GM21737 (cell line): ENCODE results near the gene ATP2A3.
"Not testable (repeated sequence)": the region's sequence is repeated elsewhere in the genome, so short reads cannot be mapped to it uniquely, and the experiment has no call there.

Experiments
- ATAC-seq: cut with Tn5 transposase; IDR thresholded peaks from one replicate; pipeline ENCODE4 v1.9.1; 2021; ENCODE audit warnings: mild to moderate bottlenecking, moderate library complexity; ENCODE audit not compliant: unreplicated experiment

ATP2A3 gene

DNA sequence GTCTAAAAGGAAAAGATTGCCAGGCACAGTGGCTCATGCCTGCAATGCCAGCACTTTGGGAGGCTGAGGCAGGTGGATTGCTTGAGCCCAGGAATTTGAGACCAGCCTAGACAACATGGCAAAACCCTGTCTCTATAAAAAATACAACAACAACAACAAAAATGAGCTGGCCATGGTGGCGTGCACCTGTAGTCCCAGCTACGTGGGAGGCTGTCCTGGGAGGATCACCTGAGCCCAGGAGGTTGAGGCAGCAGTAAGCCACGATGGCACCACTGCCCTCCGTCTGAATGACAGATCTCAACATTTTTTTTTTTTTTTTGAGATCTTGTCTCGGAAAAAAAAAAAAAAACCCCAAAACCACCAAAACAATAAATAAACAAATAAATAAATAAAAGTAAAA is 28.1 kb upstream of the ATP2A3 start:
- ATAC-seq, result no peak

DNA sequence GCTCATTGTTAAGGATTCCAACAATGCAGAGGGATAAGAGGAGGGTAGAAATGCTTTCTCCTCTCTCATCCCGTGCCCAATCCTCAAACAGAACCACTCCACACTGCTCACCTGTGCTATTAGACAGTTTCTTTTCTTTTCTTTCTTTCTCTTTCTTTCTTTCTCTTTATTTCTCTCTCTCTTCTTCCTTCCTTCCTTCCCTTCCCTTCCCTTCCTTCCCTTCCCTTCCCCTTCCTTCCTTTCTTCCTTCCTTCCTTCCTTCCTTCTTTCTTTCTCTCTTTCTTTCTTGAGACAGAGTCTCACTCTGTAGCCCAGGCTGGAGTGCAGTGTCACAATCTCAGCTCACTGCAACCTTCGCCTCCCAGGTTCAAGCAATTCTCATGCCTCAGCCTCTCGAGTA is 27.5 kb upstream of the ATP2A3 start:
- not testable (repeated sequence) for ATAC-seq

DNA sequence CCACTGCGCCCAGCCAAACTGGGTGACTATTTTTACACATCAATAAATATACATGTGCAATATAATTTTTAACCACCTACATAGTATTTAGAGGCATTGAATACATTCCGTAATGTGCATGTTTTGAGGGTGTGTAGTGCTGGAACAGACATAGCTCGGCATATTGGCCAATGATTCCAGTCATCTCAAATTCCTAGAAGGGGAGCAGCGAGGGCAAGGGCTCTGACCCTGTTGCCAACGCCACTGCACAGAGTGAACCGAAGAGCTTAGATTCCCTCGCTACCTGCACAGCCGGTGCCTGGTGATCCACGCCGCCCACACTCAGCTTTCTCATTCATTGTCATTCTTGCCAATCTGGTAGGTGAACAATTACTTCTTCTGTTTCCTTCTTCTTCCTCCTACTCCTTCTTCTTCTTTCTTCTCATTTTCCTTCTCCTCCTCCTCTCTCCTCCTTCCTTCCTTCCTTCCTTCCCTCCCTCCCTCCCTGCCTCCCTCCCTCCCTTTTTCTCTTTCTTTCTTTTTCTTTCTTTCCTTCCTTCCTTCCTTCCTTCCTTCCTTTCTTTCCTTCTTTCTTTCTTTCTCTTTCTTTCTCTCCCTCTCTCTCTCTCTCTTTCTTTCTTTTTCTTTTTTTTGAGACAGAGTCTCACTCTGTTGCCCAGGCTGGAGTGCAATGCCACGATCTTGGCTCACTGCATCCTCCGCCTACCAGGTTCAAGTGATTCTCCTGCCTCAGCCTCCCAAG is 26.3 kb upstream of the ATP2A3 start:
- ATAC-seq, result no peak

DNA sequence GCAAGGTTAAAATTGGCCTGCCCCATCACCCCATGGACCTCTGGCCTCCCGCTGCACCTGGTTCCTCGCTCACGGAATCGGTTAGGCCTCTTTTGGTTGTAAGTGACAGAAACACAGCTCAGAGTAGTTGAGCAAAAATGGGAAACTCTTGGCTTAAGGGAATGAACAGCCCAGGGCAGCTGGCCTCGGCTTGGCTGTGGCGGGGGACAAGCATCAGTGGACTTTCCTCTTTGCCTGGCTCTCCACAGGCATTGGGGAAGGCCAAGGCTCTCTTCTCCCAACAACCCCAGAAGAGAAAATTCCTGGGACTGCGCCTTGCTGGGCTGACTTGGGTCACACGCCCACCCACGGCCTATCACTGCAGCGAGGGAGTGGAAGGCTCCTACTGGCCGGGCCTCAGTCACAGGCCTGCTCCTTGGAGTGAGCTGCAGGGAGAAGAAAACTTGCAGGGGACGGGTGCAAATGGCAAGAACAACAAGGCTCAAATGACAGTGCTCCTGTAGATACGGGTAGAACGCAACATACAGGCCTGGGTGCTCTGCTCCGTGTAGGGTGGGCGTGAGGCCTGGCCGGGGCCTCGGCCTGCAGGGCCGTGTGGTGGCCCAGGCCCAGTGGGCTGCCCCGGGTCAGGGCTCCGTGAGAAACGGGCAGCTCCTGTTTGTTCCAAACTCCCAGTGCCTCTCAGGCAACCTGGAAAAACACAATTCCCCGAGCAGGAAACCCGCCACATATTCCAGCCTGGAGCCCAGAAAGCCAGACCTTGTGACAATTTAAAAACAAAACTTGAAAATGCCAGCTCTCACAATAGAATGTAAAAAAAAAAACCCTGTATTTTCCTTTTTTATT is 25.0 kb upstream of the ATP2A3 start:
- no peak for ATAC-seq

DNA sequence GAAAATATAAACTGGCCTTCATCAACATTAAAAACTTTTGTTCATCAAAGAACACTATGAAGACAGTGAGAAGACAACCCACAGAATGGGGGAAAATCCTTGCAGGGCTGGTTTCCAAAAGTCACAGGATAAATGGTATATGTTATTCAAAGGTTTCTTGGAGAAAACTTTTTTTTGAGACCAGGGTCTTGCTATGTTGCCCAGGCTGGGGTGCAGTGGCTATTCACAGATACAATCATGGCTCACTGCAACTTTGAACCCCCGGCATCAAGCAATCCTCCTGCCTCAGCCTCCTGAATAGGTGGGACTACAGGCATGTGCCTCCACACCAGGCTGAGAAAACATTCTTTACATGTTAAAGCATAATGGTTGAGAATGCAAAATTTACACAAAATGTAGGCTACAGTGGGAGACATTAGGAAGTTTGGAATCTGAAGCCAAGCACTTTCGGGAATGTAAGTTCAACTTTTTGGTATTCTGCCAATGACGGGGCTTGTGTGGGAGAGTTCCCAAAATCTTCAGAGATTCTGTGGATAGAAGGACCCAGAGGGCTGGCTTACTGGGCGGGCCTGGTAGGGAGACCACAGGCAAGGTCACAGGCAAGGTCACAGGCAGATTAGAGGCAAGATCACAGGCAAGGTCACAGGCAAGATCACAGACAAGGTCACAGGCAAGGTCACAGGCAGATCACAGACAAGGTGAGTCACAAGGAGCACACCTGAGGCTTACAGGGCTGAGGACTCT is 24.2 kb upstream of the ATP2A3 start:
- no peak for ATAC-seq

DNA sequence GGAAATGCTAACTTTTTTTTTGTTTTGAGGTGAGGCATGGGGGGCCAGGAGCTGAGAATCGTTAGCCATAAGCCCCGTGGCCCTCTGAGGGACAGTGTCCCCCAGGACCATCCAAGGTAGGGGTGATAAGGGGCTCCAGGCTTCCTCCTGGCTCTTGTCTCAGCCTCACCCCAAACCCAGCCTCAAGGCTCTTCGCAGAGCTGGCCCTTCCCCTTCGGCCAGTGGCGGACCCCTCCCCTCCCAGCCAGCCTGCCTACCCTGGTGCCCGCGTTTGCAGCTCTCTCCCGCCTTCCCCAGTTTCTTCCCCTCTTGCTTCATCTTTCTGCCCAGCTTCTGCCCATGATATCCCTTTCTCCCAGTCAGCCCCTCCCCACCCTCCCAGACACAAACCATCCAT is 22.7 kb upstream of the ATP2A3 start:
- no peak for ATAC-seq

DNA sequence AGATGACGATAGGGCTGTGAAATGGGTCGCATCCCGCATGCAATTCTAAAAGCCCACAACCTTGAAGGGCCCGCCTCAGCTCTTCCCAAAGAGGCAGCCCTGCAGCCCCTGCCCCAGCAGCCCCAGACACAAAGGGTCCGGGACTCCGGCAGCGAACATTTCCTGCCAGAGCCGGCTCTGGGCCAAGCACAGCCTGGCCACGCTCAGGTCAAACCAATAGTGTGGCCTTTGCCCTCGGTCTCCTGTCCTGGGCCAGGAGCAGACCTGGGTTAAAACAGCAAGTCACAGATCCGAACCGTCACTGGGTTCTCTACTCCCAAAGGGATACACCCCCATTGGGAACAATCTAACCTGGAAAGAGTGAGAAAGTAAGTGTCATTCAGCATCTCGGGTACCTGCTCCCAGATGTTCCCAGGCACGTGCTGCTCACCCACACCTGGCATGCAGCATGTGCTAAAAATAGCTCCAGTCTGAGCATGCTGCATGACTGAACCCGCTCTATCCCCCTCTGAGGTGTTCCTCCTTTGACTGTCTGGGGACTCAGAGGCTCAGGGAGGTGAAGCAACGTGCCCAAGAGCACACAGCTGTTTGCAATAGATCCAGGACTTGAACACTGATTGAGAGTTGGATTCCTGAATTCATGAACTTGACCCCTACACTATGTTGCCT is 22.2 kb upstream of the ATP2A3 start:
- no peak for ATAC-seq

DNA sequence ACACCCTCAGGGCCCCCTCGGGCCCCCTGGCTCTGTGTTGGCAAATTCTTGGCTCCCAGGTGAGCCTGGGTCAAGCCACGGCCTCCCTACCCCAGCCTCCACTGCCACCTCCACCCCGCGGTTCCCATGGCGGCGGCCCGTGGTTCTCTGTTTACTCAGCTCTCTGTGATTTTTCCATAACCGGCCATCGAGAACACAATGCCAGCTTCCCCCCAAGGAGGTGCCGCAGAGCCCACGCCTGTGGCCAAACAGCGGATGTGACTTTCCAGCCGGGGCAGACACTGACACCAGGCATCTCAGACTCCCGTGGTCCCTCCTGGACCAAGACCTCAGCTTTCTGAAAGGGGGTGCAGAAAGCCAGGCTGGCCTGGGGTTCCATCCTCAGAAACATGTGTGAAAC is 21.6 kb upstream of the ATP2A3 start:
- no peak for ATAC-seq

DNA sequence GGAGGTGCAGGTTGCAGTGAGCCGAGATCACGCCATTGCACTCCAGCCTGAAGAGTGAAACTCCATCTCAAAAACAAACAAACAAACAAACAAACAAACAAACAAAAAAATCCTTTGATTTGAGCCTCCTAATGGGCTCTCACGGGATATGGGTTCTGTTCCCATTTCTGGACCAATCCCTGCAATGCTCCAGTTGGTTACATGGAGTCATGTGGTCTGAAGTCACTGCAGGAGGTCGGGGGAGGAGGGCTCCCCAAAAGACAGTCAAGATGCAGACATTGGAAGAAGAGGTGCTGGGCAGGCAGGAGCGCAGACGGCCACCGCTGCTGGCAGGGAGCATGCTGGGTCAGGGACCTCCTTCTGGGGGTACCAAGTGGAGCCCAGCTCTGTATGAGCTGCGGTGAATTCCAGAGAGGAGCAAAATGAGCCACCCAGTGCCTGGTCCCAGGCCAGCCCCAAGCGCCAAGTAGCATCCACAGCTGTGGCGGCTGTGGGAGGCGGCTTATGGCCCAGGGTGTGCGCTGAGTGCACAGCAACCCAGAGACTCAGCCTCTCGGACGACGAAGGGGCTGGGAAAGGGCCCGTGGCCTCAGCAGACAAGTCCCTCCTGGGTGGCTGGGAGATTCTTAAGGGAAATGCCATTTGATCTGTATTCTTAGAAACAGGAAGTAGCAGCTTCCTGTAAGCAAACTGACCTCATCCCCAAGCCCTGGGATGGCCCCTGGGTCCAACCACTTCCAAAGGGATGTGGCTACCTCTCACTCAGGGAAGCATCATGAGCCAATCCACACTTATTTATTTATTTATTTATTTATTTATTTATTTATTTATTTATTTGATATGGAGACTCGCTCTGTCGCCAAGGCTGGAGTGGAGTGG is 19.6 kb upstream of the ATP2A3 start:
- ATAC-seq, result no peak

DNA sequence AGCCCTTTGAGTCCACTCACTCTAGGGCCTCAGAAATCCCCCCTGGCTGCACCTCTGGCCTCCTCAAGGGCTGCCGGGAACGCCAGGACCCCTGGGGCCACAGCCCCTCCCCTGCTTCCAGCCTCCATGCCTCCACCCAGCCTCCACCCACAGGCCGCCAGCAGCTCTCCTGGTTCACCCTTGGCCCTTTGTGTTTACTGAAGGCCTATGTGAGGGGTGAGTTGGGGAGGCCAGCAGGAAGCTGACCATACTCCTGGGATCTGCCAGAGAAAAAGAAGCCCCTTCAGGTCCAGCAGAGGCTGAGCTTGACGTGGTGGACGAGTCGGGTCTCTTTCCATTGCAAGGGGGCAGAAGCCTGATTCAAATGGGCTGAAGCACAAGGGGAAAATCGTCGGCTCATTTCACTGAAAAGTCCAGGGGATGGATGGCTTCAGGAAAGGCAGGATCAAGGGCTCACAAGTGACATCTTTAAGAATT is 18.3 kb upstream of the ATP2A3 start:
- ATAC-seq, result no peak

DNA sequence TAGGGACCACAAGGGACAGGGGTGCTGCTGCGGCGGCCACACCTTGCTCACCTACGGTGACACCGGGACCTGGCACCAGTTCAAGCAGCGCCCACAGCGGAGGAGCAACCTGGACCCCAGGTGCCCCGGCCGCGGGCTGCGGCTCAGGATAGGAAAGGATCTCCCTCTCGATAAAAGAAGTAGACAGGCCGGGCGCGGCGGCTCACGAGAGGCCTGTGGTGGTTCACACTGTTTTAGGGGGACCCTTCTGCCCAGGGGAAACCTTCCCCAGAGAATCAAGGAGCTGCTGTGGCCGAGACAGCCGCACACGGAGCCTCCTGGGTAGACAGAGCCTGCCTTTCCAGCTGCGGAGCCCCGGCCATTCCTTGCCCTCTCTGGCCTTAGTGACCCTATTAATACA is 17.9 kb upstream of the ATP2A3 start:
- ATAC-seq, result no peak

DNA sequence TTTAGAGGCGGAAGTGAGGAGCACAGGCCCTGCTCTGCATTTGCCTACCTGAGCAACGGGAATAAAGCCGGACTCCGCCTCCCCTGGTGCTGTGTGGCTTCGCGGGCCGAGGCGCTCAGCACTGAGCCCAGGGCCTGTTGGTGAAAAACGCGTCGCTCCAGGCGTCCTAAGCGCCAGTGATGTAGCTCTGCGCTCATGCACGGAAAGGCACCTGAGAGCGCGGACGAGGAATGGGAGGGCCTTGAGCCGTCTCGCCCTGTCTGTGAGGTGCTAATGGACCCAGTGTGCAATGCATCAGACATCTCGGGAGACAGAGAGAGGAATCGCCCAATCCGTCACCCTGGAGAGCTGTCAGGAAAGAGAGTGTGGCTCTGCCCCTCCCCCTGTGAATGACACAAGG is 17.2 kb upstream of the ATP2A3 start:
- ATAC-seq, result no peak

DNA sequence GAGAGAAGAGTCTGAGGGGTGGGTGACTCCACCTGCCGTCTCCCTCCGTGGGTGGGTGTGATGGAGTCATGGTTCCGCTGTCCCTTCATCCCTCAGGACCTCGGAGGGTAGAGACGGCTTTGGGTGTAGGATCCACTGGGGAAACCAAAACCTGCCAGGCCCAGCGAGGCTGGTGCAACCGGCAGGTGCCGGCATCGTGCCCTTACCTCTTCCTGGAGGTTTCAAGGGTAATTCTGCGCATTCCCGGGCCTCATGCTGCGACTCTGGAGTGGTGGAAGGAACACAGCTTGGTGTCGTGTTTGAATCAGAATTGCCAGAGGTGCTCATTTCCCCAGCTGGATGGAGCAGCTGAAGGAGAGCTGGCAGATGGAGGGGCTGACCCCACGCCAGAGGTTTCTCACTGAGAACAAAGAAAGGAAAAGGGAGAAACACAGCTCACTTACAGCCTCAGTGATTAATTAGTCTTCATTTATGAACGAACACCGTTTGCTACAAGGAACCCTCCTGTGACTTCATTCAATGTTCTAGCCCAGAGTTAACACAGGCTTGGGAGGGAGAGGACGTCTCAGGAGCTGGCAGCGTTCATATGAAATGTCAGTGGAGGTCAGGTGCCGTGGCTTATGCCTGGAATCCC is 16.3 kb upstream of the ATP2A3 start:
- no peak for ATAC-seq

DNA sequence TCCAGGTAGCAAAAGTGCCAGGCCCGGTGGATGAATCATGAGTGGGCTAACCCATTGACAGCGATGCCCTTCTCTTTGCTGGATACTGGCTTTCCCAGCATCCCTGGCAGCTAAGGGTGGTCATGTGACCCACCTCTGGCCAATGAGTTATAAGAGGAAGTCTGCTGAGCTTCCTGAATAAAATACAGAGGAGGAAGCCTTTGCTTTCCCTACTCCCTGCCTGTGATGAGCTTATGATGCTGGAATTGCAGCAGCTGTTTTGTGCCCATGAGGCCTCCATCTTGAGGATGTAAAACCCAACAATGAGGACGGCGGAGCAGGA is 15.0 kb upstream of the ATP2A3 start:
- no peak for ATAC-seq

DNA sequence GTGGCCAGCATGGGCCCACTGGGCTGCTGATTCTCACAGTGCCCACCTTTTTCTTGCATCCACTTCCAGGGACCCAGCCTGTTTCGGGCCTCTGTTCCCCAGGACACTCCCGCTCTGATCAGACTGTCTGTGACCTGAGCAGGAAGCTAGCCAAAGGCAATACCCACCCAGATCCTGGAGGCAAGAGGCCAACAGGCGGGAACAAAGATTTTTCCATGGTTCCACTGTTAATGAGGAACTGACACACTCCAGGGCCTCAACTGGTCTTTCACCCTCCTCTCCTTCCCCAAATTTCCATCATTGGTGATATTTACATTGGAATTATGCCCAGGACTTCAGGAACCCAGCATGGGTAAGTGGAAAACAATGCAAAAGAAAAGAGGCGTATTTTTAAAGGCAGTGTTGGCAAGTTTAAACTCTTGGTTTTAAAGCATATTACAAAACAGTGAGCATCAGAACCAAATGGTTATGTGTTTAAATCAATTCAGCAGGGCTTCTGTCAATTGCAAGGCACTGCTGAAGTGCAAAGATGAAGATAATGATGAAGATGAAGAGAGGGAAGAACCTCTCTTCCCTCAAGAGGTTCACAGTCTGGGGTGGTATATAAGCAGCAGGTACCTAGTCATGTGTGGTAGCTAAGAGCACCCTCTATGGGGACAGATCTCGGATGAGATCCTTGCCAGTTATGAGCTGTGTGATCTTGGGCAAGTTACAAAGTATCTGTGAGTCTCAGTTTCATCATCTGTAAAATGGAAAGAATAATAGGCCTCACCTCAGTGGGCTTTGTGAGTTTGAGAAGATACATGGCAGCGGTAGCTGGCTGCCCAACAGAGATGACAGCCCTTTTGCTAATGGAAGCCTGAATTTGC is 14.4 kb upstream of the ATP2A3 start:
- no peak for ATAC-seq

DNA sequence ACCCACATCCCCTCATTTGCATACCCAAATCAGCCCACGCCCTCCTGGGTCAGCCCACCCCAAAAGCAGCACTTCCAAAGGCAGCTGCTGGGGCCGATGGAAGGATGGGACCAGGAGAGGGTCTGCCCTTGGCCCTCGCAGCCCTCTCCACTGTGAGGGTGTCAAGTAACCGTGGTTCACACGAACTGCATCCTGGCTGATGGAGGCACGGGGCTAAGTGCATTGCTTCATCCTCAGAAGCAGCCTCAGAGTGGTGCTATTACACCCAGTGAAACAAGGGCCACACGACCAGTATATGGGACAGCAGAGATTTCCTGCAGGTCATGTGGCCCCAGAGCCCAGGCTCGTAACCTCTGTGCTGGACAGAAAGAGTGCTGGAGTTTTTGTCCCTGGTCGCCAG is 13.2 kb upstream of the ATP2A3 start:
- ATAC-seq, result no peak

DNA sequence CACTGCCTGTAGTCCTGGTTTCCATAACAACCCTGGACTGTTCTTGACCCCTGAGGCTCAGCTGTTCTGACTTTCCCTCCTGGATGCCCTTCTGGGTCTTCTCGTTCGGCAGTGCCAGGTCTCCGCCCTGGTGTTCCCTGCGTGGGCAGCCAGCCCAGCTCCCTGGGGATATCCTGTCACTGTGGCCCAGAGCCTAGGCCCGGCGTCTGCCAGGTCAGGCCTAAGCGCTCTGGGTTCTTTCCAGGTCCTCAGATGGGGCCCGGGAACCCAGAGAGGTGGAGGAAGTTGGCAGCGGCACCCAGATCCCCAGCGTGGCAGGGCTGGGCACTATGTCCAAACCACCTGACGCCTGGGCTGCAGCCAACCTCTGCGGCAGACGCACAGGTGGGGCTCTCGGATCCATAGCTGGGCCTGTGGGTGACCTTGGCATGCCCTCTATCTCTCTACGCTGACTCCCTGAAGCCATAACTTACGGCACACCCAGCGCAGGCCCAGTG is 12.5 kb upstream of the ATP2A3 start:
- ATAC-seq, result no peak

DNA sequence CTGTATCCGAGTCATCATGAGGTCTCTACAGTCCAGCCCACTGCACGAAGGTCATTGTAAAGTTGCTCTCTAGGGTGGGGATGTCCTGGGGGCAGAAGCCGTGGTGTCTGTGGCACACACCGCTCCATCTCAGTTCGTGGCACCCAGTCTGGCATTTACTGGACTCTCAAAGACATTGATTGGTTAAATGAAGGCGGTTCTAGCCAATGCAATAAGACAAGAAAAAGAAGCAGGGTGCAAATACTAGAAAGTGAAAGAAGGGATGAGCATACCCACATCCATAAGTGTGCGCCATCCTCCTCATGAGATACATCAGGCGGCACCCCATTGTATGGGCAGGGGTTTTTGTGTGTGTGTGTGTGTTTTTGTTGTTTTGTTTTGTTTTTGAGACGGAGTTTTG is 10.7 kb upstream of the ATP2A3 start:
- ATAC-seq, result no peak
